Adrenal gland (tissue), 12 donors: ENCODE data around the gene FBLN7. TPM values are rescaled to one million over a fixed set of nuclear protein-coding genes. Genes with fewer than 3 reads are reported as not detected.

Source experiments
- DNase-seq, 7 donors: peaks; one replicate each; pipeline ENCODE4 v3.0.0-alpha.2; 2019 to 2020
- H3K27ac ChIP-seq, 5 donors: fragments of 200-600 bp; sonication (generic) in 4 of 5; 1 replicate in 3 of 5; 2 replicates in 2 of 5; pipeline versions ENCODE4 v1.5.1 to v1.8.0; 2016 to 2020; ENCODE audit warnings: mild to moderate bottlenecking in 1 of 5
- H3K27me3 ChIP-seq: fragments of 200-600 bp; 2 replicates; pipeline ENCODE4 v1.8.0; 2021
- H3K36me3 ChIP-seq, 2 donors: fragments of 200-600 bp; replicated peaks in 1 of 2; 1 replicate in 1 of 2; 2 replicates in 1 of 2; pipeline versions ENCODE4 v1.5.1 to v1.8.0; 2018 to 2022
- H3K4me1 ChIP-seq, 2 donors: fragments of 200-600 bp; replicated peaks in 1 of 2; 1 replicate in 1 of 2; 2 replicates in 1 of 2; pipeline versions ENCODE4 v1.5.1 to v1.8.0; 2018 to 2021
- H3K4me3 ChIP-seq, 4 donors: fragments of 200-600 bp; sonication (generic) in 3 of 4; one replicate each; pipeline ENCODE4 v1.5.1; 2016 to 2018
- H3K9me3 ChIP-seq, 3 donors: fragments of 200-600 bp; sonication (generic) in 1 of 3; replicated peaks in 1 of 3; 1 replicate in 2 of 3; 2 replicates in 1 of 3; pipeline versions ENCODE4 v1.5.1 to v1.8.0; 2016 to 2021
- CTCF ChIP-seq, 6 experiments: fragments of 450-650 bp in 4 of 6; fragments of 200-600 bp in 2 of 6; sonication (generic) in 1 of 6; IDR thresholded peaks; 1 replicate in 5 of 6; 2 replicates in 1 of 6; pipeline versions ENCODE4 v1.5.1 to v1.8.0; 2016 to 2021; ENCODE audit warnings: antibody characterized with exemption in 6 of 6, mild to moderate bottlenecking in 2 of 6, moderate library complexity in 1 of 6
- POLR2A ChIP-seq, 2 donors: fragments of 450-650 bp; IDR thresholded peaks; one replicate each; pipeline ENCODE4 v1.6.1; 2017; ENCODE audit warnings: antibody characterized with exemption in 2 of 2, mild to moderate bottlenecking in 2 of 2, moderate library complexity in 1 of 2
- WGBS, 4 donors: extraction: QIAGEN DNeasy Blood & Tissue Kit in 2 of 4; methylation state at CpG; one replicate each; pipeline versions ENCODE4 v1.1.5 to v1.1.7; 2013 to 2017; 5-methylcytosine and 5-hydroxymethylcytosine counted together
- intact Hi-C, 2 donors: fragments of 100-400 bp; cut with DNase I; formaldehyde crosslinking; loops; one replicate each; pipeline versions ENCODE4 v1.14.1 to v1.15.0; 2022 to 2023
- polyA plus RNA-seq, 3 donors: library from polyadenylated mRNA; stranded (reverse); fragments of 200-250 nt in 2 of 3; fragments of 350-450 nt in 1 of 3; fragmentation: Illumina TruSeq in 1 of 3; extraction: RNeasy Lipid Tissue Mini Kit (QIAGEN cat#74804) in 1 of 3; gene quantifications; one replicate each; pipeline ENCODE4 v1.2.3, GENCODE V29; 2013 to 2014
- total RNA-seq, 9 donors: library from RNA; depleted of rRNA in 4 of 9; stranded (reverse); fragments of >200 nt in 4 of 9; fragments of 120-200 nt in 1 of 9; fragmentation: NEBNext Ultra II Directional in 1 of 9; extraction: Animal tissue kit (Norgen Biotek cat#: 25700) in 1 of 9; gene quantifications; one replicate each; pipeline versions ENCODE4 v1.1.0 to v1.2.4, GENCODE V29; 2013 to 2023
- donor health status: healthy with polysubstance abuse.
- donor health status: Bipolar disorder and iron deficiency.
- donor health status: DM: yes; HTN: yes; CAD: no.
- donor health status: DM: no; HTN: no; CAD: no.
- donor health status: DM: no; HTN: no; CAD: no.
- donor health status: DM: yes; HTN: yes; CAD: no.

Gene FBLN7
- total and polyA plus RNA-seq, 12 donors, result 0.50 to 12.6 (median 6.4) TPM

DNA sequence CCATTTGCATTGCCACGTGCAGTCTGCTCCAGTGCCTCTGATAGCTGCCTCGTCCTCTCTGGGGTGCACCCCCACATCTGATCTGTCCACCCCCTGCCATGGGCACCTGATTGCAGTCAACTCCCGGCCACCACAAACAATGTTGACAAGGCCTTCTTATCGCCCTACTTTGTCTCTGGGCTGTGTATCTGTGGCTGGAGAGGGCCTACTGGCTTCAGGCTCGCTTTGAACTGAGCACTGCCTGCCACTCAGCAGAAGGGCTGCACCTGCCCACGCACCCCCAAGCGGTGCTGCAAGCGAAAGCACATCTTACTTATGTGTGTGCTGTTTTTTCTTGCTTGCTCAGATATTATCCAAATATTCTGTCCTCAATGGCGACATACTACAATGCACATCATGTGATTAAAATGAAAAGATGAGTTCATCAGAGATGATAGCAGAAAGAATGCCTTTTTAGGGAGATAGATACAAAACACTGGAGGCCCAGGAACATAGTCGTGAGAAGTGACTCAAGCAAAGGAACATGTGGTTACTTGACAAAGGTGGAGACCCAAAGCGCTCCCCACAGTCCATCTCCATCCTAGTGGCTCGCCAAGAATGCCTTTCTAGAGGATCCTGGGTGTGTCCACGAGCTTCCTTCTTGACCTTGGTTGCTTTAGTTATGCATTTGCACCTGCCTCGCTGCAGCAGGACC lies 28.8 kb downstream of the FBLN7 start:
- intact Hi-C loops, result no loop called here
- no peak overlapping the region for H3K4me3 ChIP-seq
- no peaks in the 10 kb centered on the region for H3K9me3 ChIP-seq
- H3K36me3 ChIP-seq, result no peaks in the 10 kb centered on the region
- no peaks in the 10 kb centered on the region for H3K27me3 ChIP-seq
- H3K4me1 ChIP-seq, result no peaks in the 10 kb centered on the region
- H3K27ac ChIP-seq, result no peak overlapping the region
- DNase-seq, result no peak
- 79 to 87% (median 82%) methylated on average over 11 to 14 of the region's 14 CpGs for WGBS, 4 donors
- TF ChIP-seq CTCF (IDR thresholded peaks at IDR 0.05) (no peak), POLR2A (IDR thresholded peaks at IDR 0.05) (no peak)

DNA sequence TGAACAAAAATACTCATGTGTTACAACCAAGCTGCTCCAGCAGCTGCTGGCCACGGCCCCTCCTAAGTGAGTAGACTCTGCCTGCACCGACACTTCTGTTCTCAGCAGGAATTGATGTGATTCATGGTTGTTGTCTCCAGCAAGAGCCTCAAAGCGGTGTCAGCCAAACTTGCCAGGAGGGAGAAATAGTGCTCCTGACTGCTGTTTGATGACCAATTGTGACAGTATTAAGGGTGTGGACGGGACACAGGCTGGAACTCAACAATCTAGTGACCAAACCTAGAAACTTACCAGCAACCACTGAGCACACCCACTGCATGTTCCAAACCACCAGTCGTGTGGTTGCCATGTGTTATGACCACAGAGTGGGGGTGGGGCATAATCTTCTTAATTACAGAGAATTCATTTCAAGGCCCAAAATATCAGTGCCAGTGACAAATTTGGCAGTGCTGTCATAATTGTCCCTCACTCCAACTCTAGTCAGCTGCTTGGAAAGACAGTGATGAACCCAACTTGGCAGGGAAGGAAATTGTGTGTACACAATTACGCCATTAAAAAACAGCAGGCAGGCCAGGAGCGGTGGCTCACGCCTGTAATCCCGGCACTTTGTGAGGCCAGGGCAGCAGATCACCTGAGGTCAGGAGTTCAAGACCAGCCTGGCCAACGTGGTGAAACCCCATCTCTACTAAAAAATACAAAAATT lies 30.4 kb downstream of the FBLN7 start:
- no peak overlapping the region for H3K4me3 ChIP-seq
- TF ChIP-seq POLR2A (IDR thresholded peaks at IDR 0.05) (no peak), CTCF (IDR thresholded peaks at IDR 0.05) (no peak)
- WGBS, 4 donors, result 86 to 88% (median 87%) methylated on average over 6 to 10 of the region's 10 CpGs
- no peaks in the 10 kb centered on the region for H3K27me3 ChIP-seq
- intact Hi-C loops, result no loop called here
- H3K4me1 ChIP-seq, result no peaks in the 10 kb centered on the region
- no peak overlapping the region for H3K27ac ChIP-seq
- DNase-seq, result peak in 1 of 7 donors; percentile 28
- no peaks in the 10 kb centered on the region for H3K36me3 ChIP-seq
- H3K9me3 ChIP-seq, result no peaks in the 10 kb centered on the region

DNA sequence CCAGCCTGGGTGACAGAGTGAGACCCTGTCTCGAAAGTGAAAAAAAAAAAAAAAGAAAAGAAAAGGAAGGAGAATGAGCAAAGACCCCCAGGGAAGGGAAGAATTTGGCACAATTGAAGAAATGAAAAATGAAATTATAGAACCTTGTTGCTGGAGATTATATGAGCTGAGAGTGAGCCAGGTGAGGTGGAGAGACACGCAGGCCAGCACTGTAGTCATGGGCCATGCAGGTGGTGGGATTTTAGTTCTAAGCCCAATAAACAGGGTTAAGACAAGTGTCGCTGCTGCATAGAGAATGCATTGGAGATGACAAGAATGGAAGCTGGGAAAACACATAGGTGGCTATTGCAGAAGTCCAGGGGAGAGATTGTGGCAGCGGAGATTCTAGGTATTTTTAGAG lies 32.3 kb downstream of the FBLN7 start:
- intact Hi-C loops, result no loop called here
- WGBS, 4 donors, result 89 to 96% (median 93%) methylated on average over 4 of the region's 4 CpGs

More for the DNA sequence above, 32.3 kb downstream of the FBLN7 start:
- DNase-seq, result no peak
- H3K27me3 ChIP-seq, result no peaks in the 10 kb centered on the region
- no peaks in the 10 kb centered on the region for H3K4me1 ChIP-seq
- no peak overlapping the region for H3K4me3 ChIP-seq
- no peaks in the 10 kb centered on the region for H3K9me3 ChIP-seq
- H3K36me3 ChIP-seq, result no peaks in the 10 kb centered on the region
- TF ChIP-seq POLR2A (IDR thresholded peaks at IDR 0.05), result no peak
- TF ChIP-seq CTCF (IDR thresholded peaks at IDR 0.05), result no peak
- no peak overlapping the region for H3K27ac ChIP-seq
